NCI-H226 (cell line): Measurements from ENCODE around the gene LPCAT1.

Experiments
- DNase-seq: peaks from one replicate; pipeline ENCODE4 v3.0.0-alpha.2; 2015

LPCAT1 gene

GRCh38 chr5:1554410-1554967 is 30.7 kb upstream of the LPCAT1 start:
- DNase-seq = no peak

- no peak for DNase-seq
Observed at GRCh38 chr5:1553539-1554409, 30.0 kb upstream of the LPCAT1 start.

- no peak for DNase-seq
Observed at GRCh38 chr5:1552521-1553255, 28.9 kb upstream of the LPCAT1 start.

GRCh38 chr5:1551426-1552301 is 27.9 kb upstream of the LPCAT1 start:
- DNase-seq = no peak

GRCh38 chr5:1550287-1551076 is 26.7 kb upstream of the LPCAT1 start:
- DNase-seq = no peak

GRCh38 chr5:1549475-1550030 is 25.8 kb upstream of the LPCAT1 start:
- no peak for DNase-seq

- DNase-seq = no peak
Observed at GRCh38 chr5:1548702-1549474, 25.1 kb upstream of the LPCAT1 start.

- DNase-seq = no peak
Observed at GRCh38 chr5:1547655-1548054, 23.9 kb upstream of the LPCAT1 start.

GRCh38 chr5:1547236-1547635 is 23.5 kb upstream of the LPCAT1 start:
- DNase-seq = no peak

- DNase-seq = no peak
Observed at GRCh38 chr5:1546556-1546955, 22.8 kb upstream of the LPCAT1 start.

GRCh38 chr5:1545805-1546355 is 22.1 kb upstream of the LPCAT1 start:
- no peak for DNase-seq

GRCh38 chr5:1545126-1545804 is 21.5 kb upstream of the LPCAT1 start:
- DNase-seq = no peak

GRCh38 chr5:1544294-1544961 is 20.7 kb upstream of the LPCAT1 start:
- DNase-seq = no peak

GRCh38 chr5:1543398-1544293 is 19.9 kb upstream of the LPCAT1 start:
- DNase-seq = peak; percentile 35

- peak; percentile 97 for DNase-seq
Observed at GRCh38 chr5:1542781-1543180, 19.0 kb upstream of the LPCAT1 start.

- no peak for DNase-seq
Observed at GRCh38 chr5:1541702-1542400, 18.1 kb upstream of the LPCAT1 start.
